Measurements from ENCODE around the gene CLEC4D. TPM values are rescaled to one million over a fixed set of nuclear protein-coding genes. Genes with fewer than 3 reads are reported as not detected.
A peak's percentile ranks its signal among the peaks of the same experiment; 100 is the strongest.

CLEC4D gene
- total and polyA plus RNA-seq, 2 experiments from 2014 or later = 0.24 to 0.90 TPM

GRCh38 chr12:8508223-8508622, 5.1 kb upstream of the CLEC4D start:
- H3K27me3 Mint-ChIP-seq (ENCODE audit: insufficient read depth, low read depth, poor library complexity) = no peaks in the 10 kb centered on the region
- H3K4me3 Mint-ChIP-seq = no peak overlapping the region
- H3K27ac Mint-ChIP-seq = no peak overlapping the region
- no peak for TF ChIP-seq POLR2AphosphoS5 (IDR thresholded peaks at IDR 0.05; ENCODE audit: low read depth)
- no peak for TF ChIP-seq ETS1 (IDR thresholded peaks at IDR 0.05)
- no peak for TF ChIP-seq STAT1 (IDR thresholded peaks at IDR 0.05; ENCODE audit: unreplicated experiment)
- TF ChIP-seq NANOG (IDR thresholded peaks at IDR 0.05; ENCODE audit: borderline replicate concordance) = no peak
- no peak for TF ChIP-seq ZNF114 (CRISPR knock-in tag; IDR thresholded peaks at IDR 0.05)
- no peak for TF ChIP-seq EZH2 (IDR thresholded peaks at IDR 0.05; ENCODE audit: low read depth, unreplicated experiment)
- Histone ChIP-seq H3K4me3 (no peak overlapping the region), H3K9me2 (ENCODE audit: insufficient read depth) (0 out of 2 replicates have a peak, but pooled peaks cover 4% of the 10 kb centered on the region), H3K27ac (ENCODE audit: low read depth) (no peak overlapping the region), H3K27me3 (ENCODE audit: insufficient read depth) (no peaks in the 10 kb centered on the region), H3K4me1 (ENCODE audit: insufficient read depth) (peaks cover 10% of the 10 kb centered on the region), H3K79me2 (replicated peaks; ENCODE audit: insufficient read depth) (no peaks in the 10 kb centered on the region), H2AFZ (peak overlapping the region; percentile 88), H3K36me3 (ENCODE audit: insufficient read depth) (no peaks in the 10 kb centered on the region), H3K4me2 (no peak overlapping the region), H4K20me1 (replicated peaks; ENCODE audit: insufficient read depth) (no peaks in the 10 kb centered on the region), H3F3A (replicated peaks; ENCODE audit: low read depth) (no peaks in the 10 kb centered on the region)
- peak; percentile 82 for ATAC-seq
- peak; percentile 22 for DNase-seq (ENCODE audit: low spot score)
- H3K9me3 Mint-ChIP-seq = no peaks in the 10 kb centered on the region
- no peaks in the 10 kb centered on the region; the same call in 2 of the 3 replicates for H3K36me3 Mint-ChIP-seq (ENCODE audit: low read depth)
- peaks cover 24% of the 10 kb centered on the region for H3K4me1 Mint-ChIP-seq

- Mint-ChIP-seq H3K4me1 (peaks cover 24% of the 10 kb centered on the region), H3K9me3 (no peaks in the 10 kb centered on the region), H3K27me3 (ENCODE audit: insufficient read depth, low read depth, poor library complexity) (no peaks in the 10 kb centered on the region), H3K36me3 (ENCODE audit: low read depth) (no peaks in the 10 kb centered on the region; the same call in 2 of the 3 replicates), H3K4me3 (no peak overlapping the region; the same call in 2 of the 3 replicates), H3K27ac (no peak overlapping the region)
- Histone ChIP-seq H3K4me2 (0 out of 2 replicates have a peak overlapping the region, but pooled peaks have one; percentile 50), H3K4me3 (no peak overlapping the region), H3K4me1 (ENCODE audit: insufficient read depth) (peaks cover 10% of the 10 kb centered on the region), H3K27ac (ENCODE audit: low read depth) (no peak overlapping the region), H3K36me3 (ENCODE audit: insufficient read depth) (no peaks in the 10 kb centered on the region), H3K9me2 (ENCODE audit: insufficient read depth) (0 out of 2 replicates have a peak, but pooled peaks cover 4% of the 10 kb centered on the region), H3K79me2 (replicated peaks; ENCODE audit: insufficient read depth) (no peaks in the 10 kb centered on the region), H2AFZ (peak overlapping the region; percentile 88), H3F3A (replicated peaks; ENCODE audit: low read depth) (no peaks in the 10 kb centered on the region), H4K20me1 (replicated peaks; ENCODE audit: insufficient read depth) (no peaks in the 10 kb centered on the region), H3K27me3 (ENCODE audit: insufficient read depth) (no peaks in the 10 kb centered on the region)
- DNase-seq (ENCODE audit: low spot score) = peak; percentile 26
- ATAC-seq = peak; percentile 72
- TF ChIP-seq CREB1 (CRISPR knock-in tag; IDR thresholded peaks at IDR 0.05; ENCODE audit: low read depth) = no peak
- TF ChIP-seq NANOG (IDR thresholded peaks at IDR 0.05; ENCODE audit: borderline replicate concordance) = no peak
- no peak for TF ChIP-seq EZH2phosphoT487 (IDR thresholded peaks at IDR 0.05; ENCODE audit: unreplicated experiment)
- TF ChIP-seq STAT1 (IDR thresholded peaks at IDR 0.05; ENCODE audit: unreplicated experiment) = no peak
- no peak for TF ChIP-seq REST (IDR thresholded peaks at IDR 0.05; ENCODE audit: unreplicated experiment)
- TF ChIP-seq JUNB (IDR thresholded peaks at IDR 0.05; ENCODE audit: unreplicated experiment) = no peak
Observed at GRCh38 chr12:8508910-8509841, 4.1 kb upstream of the CLEC4D start.

All from GM23338 (cell line).